AG10803 (cell line): Measurements from ENCODE around the gene THSD7B.

Experiments used
- DNase-seq: peaks from one replicate; pipeline ENCODE4 v3.0.0; 2010; ENCODE audit warnings: low read depth
- H3K4me3 ChIP-seq: 2 replicates; pipeline ENCODE4 v1.5.1; 2011; ENCODE audit warnings: mild to moderate bottlenecking, low read length, control low read depth
- CTCF ChIP-seq: conservative IDR thresholded peaks from 2 replicates; pipeline ENCODE4 v1.5.1; 2011; ENCODE audit warnings: mild to moderate bottlenecking, low read length, control low read depth, inconsistent platforms

THSD7B gene

GRCh38 chr2:137250401-137250800 lies 485.1 kb downstream of the THSD7B start:
- TF ChIP-seq CTCF = no peak
- no peak overlapping the region for H3K4me3 ChIP-seq
- peak; percentile 46 for DNase-seq

GRCh38 chr2:137251045-137251444 lies 485.7 kb downstream of the THSD7B start:
- no peak for TF ChIP-seq CTCF
- H3K4me3 ChIP-seq = no peak overlapping the region
- no peak for DNase-seq

- peak; percentile 45 for DNase-seq
- TF ChIP-seq CTCF = no peak
- no peak overlapping the region for H3K4me3 ChIP-seq
Measured at GRCh38 chr2:137252934-137253333, 487.6 kb downstream of the THSD7B start.

- TF ChIP-seq CTCF = no peak
- H3K4me3 ChIP-seq = no peak overlapping the region
- DNase-seq = peak; percentile 31
Measured at GRCh38 chr2:137254052-137254451, 488.7 kb downstream of the THSD7B start.

- no peak for DNase-seq
- TF ChIP-seq CTCF = no peak
- no peak overlapping the region for H3K4me3 ChIP-seq
Measured at GRCh38 chr2:137255345-137255744, 490.0 kb downstream of the THSD7B start.

GRCh38 chr2:137255990-137256389 lies 490.6 kb downstream of the THSD7B start:
- TF ChIP-seq CTCF = no peak
- peak; percentile 75 for DNase-seq
- H3K4me3 ChIP-seq = no peak overlapping the region

- H3K4me3 ChIP-seq = no peak overlapping the region
- TF ChIP-seq CTCF = no peak
- DNase-seq = no peak
Measured at GRCh38 chr2:137261881-137262585, 496.7 kb downstream of the THSD7B start.
